GM23338 (cell line): ENCODE results near the gene MRPL44. TPM values are rescaled to one million over a fixed set of nuclear protein-coding genes. Genes with fewer than 3 reads are reported as not detected.
A peak's percentile ranks its signal among the peaks of the same experiment; 100 is the strongest.

ENCODE experiments used
- ATAC-seq: fragments of 200-7000 bp; cut with Tn5 transposase; 3 replicates; pipeline ENCODE4 v1.9.1; 2020
- DNase-seq: peaks from one replicate; pipeline ENCODE4 v3.0.0-alpha.2; 2015; ENCODE audit warnings: low spot score
- H2AFZ ChIP-seq: fragments of 200-600 bp; sonication (generic); 2 replicates; pipeline ENCODE4 v1.8.0; 2016; ENCODE audit warnings: antibody characterized with exemption, mild to moderate bottlenecking, moderate library complexity
- H3F3A ChIP-seq: fragments of 200-600 bp; sonication (generic); replicated peaks from 2 replicates; pipeline ENCODE4 v1.8.0; 2017; ENCODE audit warnings: antibody characterized with exemption, mixed run types, low read depth
- H3K27ac ChIP-seq: fragments of 200-600 bp; sonication (generic); 2 replicates; pipeline ENCODE4 v1.6.1; 2016; ENCODE audit warnings: low read depth
- H3K27me3 ChIP-seq: fragments of 200-600 bp; sonication (generic); 2 replicates; pipeline ENCODE4 v1.8.0; 2016; ENCODE audit warnings: mild to moderate bottlenecking, mixed run types, moderate library complexity; ENCODE audit not compliant: insufficient read depth
- H3K36me3 ChIP-seq: fragments of 200-600 bp; sonication (generic); 2 replicates; pipeline ENCODE4 v1.8.0; 2016; ENCODE audit warnings: mild to moderate bottlenecking; ENCODE audit not compliant: insufficient read depth
- H3K4me1 ChIP-seq: fragments of 200-600 bp; sonication (generic); 2 replicates; pipeline ENCODE4 v1.8.0; 2016; ENCODE audit warnings: mild to moderate bottlenecking, moderate library complexity; ENCODE audit not compliant: insufficient read depth
- H3K4me2 ChIP-seq: fragments of 200-600 bp; sonication (generic); 2 replicates; pipeline ENCODE4 v1.7.1; 2017; ENCODE audit warnings: mixed run types
- H3K4me3 ChIP-seq: fragments of 200-600 bp; sonication (generic); 2 replicates; pipeline ENCODE4 v1.6.1; 2016; ENCODE audit warnings: mixed run types
- H3K79me2 ChIP-seq: fragments of 200-600 bp; sonication (generic); replicated peaks from 2 replicates; pipeline ENCODE4 v1.8.0; 2017; ENCODE audit warnings: mild to moderate bottlenecking; ENCODE audit not compliant: insufficient read depth
- H3K9me2 ChIP-seq: fragments of 200-600 bp; sonication (generic); 2 replicates; pipeline ENCODE4 v1.8.0; 2017; ENCODE audit not compliant: insufficient read depth
- H4K20me1 ChIP-seq: fragments of 200-600 bp; sonication (generic); replicated peaks from 2 replicates; pipeline ENCODE4 v1.8.0; 2017; ENCODE audit warnings: mild to moderate bottlenecking; ENCODE audit not compliant: insufficient read depth
- H3K27ac Mint-ChIP-seq: 2 replicates; pipeline ENCODE4 v1.8.0; 2020; ENCODE audit warnings: inconsistent platforms, mild to moderate bottlenecking, moderate library complexity, mixed read lengths
- H3K27me3 Mint-ChIP-seq: 3 replicates; pipeline ENCODE4 v1.8.0; 2022; ENCODE audit warnings: low read depth, mild to moderate bottlenecking, moderate library complexity, mixed read lengths, inconsistent platforms; ENCODE audit not compliant: insufficient read depth, poor library complexity
- H3K36me3 Mint-ChIP-seq: 3 replicates; pipeline ENCODE4 v1.8.0; 2021; ENCODE audit warnings: low read depth, mild to moderate bottlenecking, inconsistent platforms, moderate library complexity, mixed read lengths
- H3K4me1 Mint-ChIP-seq: 3 replicates; pipeline ENCODE4 v1.8.0; 2020; ENCODE audit warnings: mild to moderate bottlenecking, inconsistent platforms, mixed read lengths
- H3K4me3 Mint-ChIP-seq: 3 replicates; pipeline ENCODE4 v1.8.0; 2021; ENCODE audit warnings: moderate library complexity, mild to moderate bottlenecking, inconsistent platforms, mixed read lengths
- H3K9me3 Mint-ChIP-seq: 3 replicates; pipeline ENCODE4 v1.8.0; 2020; ENCODE audit warnings: moderate library complexity, mild to moderate bottlenecking, inconsistent platforms, mixed read lengths
- ETS1 ChIP-seq: IDR thresholded peaks from 2 replicates; pipeline ENCODE4 v1.6.1; 2016; ENCODE audit warnings: antibody characterized with exemption
- EZH2 ChIP-seq: fragments of 200-600 bp; sonication (generic); IDR thresholded peaks from one replicate; pipeline ENCODE4 v1.8.0; 2017; ENCODE audit warnings: antibody characterized with exemption, mild to moderate bottlenecking, low read depth; ENCODE audit not compliant: unreplicated experiment
- JUNB ChIP-seq: IDR thresholded peaks from one replicate; pipeline ENCODE4 v1.6.1; 2016; ENCODE audit warnings: antibody characterized with exemption; ENCODE audit not compliant: unreplicated experiment
- POLR2AphosphoS5 ChIP-seq: IDR thresholded peaks from 2 replicates; pipeline ENCODE4 v1.6.1; 2016; ENCODE audit warnings: antibody characterized with exemption, low read depth
- REST ChIP-seq: IDR thresholded peaks from one replicate; pipeline ENCODE4 v1.6.1; 2018; ENCODE audit warnings: antibody characterized with exemption; ENCODE audit not compliant: unreplicated experiment
- ZNF462 ChIP-seq: fragments of 250-450 bp; sonication (Bioruptor Pico); IDR thresholded peaks from 2 replicates; pipeline ENCODE4 v1.5.0; 2020; ENCODE audit warnings: mild to moderate bottlenecking, moderate library complexity
- polyA plus RNA-seq: library from polyadenylated mRNA; unstranded; fragments of >200 nt; fragmentation: Nextera tagmentation; extraction: Ambion mirVana; gene quantifications from 2 replicates; pipeline ENCODE4 v1.2.1, GENCODE V29; 2016
- total RNA-seq: library from RNA; depleted of rRNA; stranded (reverse); fragments of >200 nt; shearing (Covaris generic); gene quantifications from 2 replicates; pipeline ENCODE4 v1.2.3, GENCODE V29; 2014

MRPL44 gene
- total and polyA plus RNA-seq, 2 experiments from 2014 or later = 38.4 to 55.8 TPM

- TF ChIP-seq ZNF462 = no peak
- TF ChIP-seq EZH2 = no peak
- no peak for TF ChIP-seq REST
Observed at GRCh38 chr2:223943561-223944008, 13.7 kb upstream of the MRPL44 start (continued).

- Histone ChIP-seq H4K20me1 (peaks cover 10% of the 10 kb centered on the region; the same call in 1 of the 2 replicates), H3K36me3 (no peaks in the 10 kb centered on the region), H3K79me2 (peaks cover 63% of the 10 kb centered on the region), H3K27ac (peak overlapping the region; percentile 81), H3K4me2 (peak overlapping the region; percentile 98), H2AFZ (peak overlapping the region; percentile 67), H3K4me1 (peaks cover 55% of the 10 kb centered on the region), H3K4me3 (peak overlapping the region; percentile 95), H3F3A (no peaks in the 10 kb centered on the region), H3K9me2 (no peaks in the 10 kb centered on the region), H3K27me3 (no peaks in the 10 kb centered on the region)
- peak; percentile 84 for DNase-seq
- H3K4me3 Mint-ChIP-seq = peak overlapping the region; percentile 96
- peak; percentile 78 for ATAC-seq
- peak overlapping the region; percentile 92 for H3K27ac Mint-ChIP-seq
- peaks cover 9% of the 10 kb centered on the region for H3K27me3 Mint-ChIP-seq
- H3K36me3 Mint-ChIP-seq = peaks cover 22% of the 10 kb centered on the region
- peaks cover 3% of the 10 kb centered on the region; the same call in 1 of the 3 replicates for H3K9me3 Mint-ChIP-seq
- TF ChIP-seq JUNB (no peak), REST (no peak), POLR2AphosphoS5 (peak; percentile 65), ETS1 (0 out of 2 replicates have a peak, but pooled peaks have one; percentile 30)
- H3K4me1 Mint-ChIP-seq = peaks cover 39% of the 10 kb centered on the region
Observed at GRCh38 chr2:223944166-223944702, 13.0 kb upstream of the MRPL44 start.
